Measurements from ENCODE around the gene MAPK1. TPM values are rescaled to one million over a fixed set of nuclear protein-coding genes. Genes with fewer than 3 reads are reported as not detected.
"Not testable (repeated sequence)": the region's sequence is repeated elsewhere in the genome, so short reads cannot be mapped to it uniquely, and the experiment has no call there.

MAPK1 gene
- total and polyA plus RNA-seq, 11 donors: 8.0 to 140 (median 105) TPM

- WGBS, 4 donors: 75 to 88% (median 84%) methylated on average over 2 to 5 of the region's 5 CpGs
- no peaks in the 10 kb centered on the region for H3K9me3 ChIP-seq
- intact Hi-C loops (cut with DNase I): no loop called here
- H3K27me3 ChIP-seq: no peaks in the 10 kb centered on the region
- no peaks in the 10 kb centered on the region for H3K36me3 ChIP-seq
- DNase-seq (no peak), ATAC-seq (peak in 1 of 4 donors; percentile 33)
- H3K4me3 ChIP-seq: no peak overlapping the region
- H3K4me1 ChIP-seq: no peaks in the 10 kb centered on the region
- H3K27ac ChIP-seq: no peak overlapping the region
- TF ChIP-seq POLR2A (IDR thresholded peaks at IDR 0.05) (no peak), CTCF (IDR thresholded peaks at IDR 0.05) (no peak)
Observed at GRCh38 chr22:21726650-21727049, 140.8 kb downstream of the MAPK1 start.

- 91 to 94% (median 92%) methylated on average over 13 to 19 of the region's 19 CpGs for WGBS, 4 donors
- ATAC-seq: no peak
- Histone ChIP-seq H3K36me3 (no peaks in the 10 kb centered on the region), H3K4me1 (no peaks in the 10 kb centered on the region), H3K27ac (no peak overlapping the region), H3K9me3 (no peaks in the 10 kb centered on the region), H3K4me3 (no peak overlapping the region), H3K27me3 (no peaks in the 10 kb centered on the region)
- TF ChIP-seq POLR2A (IDR thresholded peaks at IDR 0.05): no peak
- TF ChIP-seq CTCF (IDR thresholded peaks at IDR 0.05): no peak
- intact Hi-C loops (cut with DNase I): no loop called here
- DNase-seq: no peak
Observed at GRCh38 chr22:21725956-21726649, 141.3 kb downstream of the MAPK1 start.

GRCh38 chr22:21724496-21724895, 142.9 kb downstream of the MAPK1 start:
- H3K27me3 ChIP-seq; H3K9me3 ChIP-seq; H3K4me3 ChIP-seq; H3K4me1 ChIP-seq; H3K27ac ChIP-seq; intact Hi-C loops (cut with DNase I); ATAC-seq; H3K36me3 ChIP-seq; DNase-seq: not testable (repeated sequence)
- 97 to 100% (median 99%) methylated on average over 3 of the region's 3 CpGs for WGBS, 4 donors

- H3K27ac ChIP-seq; DNase-seq; H3K4me1 ChIP-seq; H3K4me3 ChIP-seq; intact Hi-C loops (cut with DNase I); ATAC-seq; H3K36me3 ChIP-seq; H3K9me3 ChIP-seq; H3K27me3 ChIP-seq: not testable (repeated sequence)
- WGBS, 4 donors: 97 to 98% (median 97%) methylated on average over 14 to 15 of the region's 15 CpGs
Observed at GRCh38 chr22:21721195-21721852, 146.1 kb downstream of the MAPK1 start.

GRCh38 chr22:21720191-21720859, 147.1 kb downstream of the MAPK1 start:
- WGBS, 4 donors: 95 to 98% (median 97%) methylated on average over 10 of the region's 10 CpGs
- intact Hi-C loops (cut with DNase I); H3K4me3 ChIP-seq; H3K4me1 ChIP-seq; H3K27ac ChIP-seq; DNase-seq; H3K9me3 ChIP-seq; H3K27me3 ChIP-seq; ATAC-seq; H3K36me3 ChIP-seq: not testable (repeated sequence)

Data from heart left ventricle (tissue), 16 donors.